Femur (tissue), 1 donor: ENCODE measurements around the gene UPK3BL2.
"Not testable (repeated sequence)": the region's sequence is repeated elsewhere in the genome, so short reads cannot be mapped to it uniquely, and the experiment has no call there.

Experiments used
- DNase-seq: peaks from one replicate; pipeline ENCODE4 v3.0.0-alpha.2; 2017

Gene UPK3BL2, protein sequence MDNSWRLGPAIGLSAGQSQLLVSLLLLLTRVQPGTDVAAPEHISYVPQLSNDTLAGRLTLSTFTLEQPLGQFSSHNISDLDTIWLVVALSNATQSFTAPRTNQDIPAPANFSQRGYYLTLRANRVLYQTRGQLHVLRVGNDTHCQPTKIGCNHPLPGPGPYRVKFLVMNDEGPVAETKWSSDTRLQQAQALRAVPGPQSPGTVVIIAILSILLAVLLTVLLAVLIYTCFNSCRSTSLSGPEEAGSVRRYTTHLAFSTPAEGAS

GRCh38 chr7:102543596-102543995 is at the start of gene UPK3BL2:
Gene UPK3BL2, minus strand, starts transcription at chr7:102543696. Its CDS starts 60 bp downstream, at chr7:102543636.
- not testable (repeated sequence) for DNase-seq

- not testable (repeated sequence) for DNase-seq
Observed at GRCh38 chr7:102592477-102593019, 49.1 kb upstream of the UPK3BL2 start.

DNA sequence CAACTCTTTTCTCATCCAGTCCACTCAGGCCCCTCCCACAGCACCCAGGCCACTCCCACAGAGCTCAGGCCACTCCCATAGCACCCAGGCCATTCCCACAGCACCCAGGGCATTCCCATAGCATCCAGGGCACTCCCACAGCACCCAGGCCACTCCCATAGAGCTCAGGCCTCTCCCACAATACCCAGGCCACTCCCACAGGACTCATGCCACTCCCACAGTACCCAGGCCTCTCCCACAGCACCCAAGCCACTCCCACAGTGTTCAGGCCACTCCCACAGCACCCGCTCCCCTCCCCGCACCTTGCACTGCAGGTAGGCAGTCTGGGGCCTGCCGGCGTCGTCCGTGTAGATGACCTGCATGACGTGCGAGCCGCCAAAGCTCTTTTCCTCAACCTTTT is 46.4 kb upstream of the UPK3BL2 start:
- not testable (repeated sequence) for DNase-seq

- DNase-seq: not testable (repeated sequence)
Observed at GRCh38 chr7:102583495-102583894, 40.0 kb upstream of the UPK3BL2 start.

DNA sequence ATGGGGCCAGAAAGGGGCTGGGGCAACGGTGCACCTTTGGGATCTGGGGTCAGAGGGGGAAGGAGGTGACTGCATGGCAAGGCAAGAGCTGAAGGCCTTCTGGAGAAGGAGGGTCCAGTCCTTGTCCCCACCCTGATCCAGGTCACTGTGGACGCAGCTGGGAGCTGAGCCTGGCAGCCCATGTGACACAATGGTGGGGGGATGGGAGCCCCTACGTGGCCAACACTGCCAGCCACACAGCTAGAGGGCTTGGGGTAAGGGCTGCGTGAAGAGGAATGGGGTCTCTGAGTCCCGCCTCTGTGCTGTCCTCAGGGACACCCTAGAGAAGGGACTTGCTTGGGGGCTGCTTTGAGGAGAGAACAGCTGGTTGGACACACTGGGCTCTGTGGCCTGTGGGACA is 38.2 kb upstream of the UPK3BL2 start:
- DNase-seq: not testable (repeated sequence)

GRCh38 chr7:102578486-102578885 is 35.0 kb upstream of the UPK3BL2 start:
- DNase-seq: not testable (repeated sequence)

DNA sequence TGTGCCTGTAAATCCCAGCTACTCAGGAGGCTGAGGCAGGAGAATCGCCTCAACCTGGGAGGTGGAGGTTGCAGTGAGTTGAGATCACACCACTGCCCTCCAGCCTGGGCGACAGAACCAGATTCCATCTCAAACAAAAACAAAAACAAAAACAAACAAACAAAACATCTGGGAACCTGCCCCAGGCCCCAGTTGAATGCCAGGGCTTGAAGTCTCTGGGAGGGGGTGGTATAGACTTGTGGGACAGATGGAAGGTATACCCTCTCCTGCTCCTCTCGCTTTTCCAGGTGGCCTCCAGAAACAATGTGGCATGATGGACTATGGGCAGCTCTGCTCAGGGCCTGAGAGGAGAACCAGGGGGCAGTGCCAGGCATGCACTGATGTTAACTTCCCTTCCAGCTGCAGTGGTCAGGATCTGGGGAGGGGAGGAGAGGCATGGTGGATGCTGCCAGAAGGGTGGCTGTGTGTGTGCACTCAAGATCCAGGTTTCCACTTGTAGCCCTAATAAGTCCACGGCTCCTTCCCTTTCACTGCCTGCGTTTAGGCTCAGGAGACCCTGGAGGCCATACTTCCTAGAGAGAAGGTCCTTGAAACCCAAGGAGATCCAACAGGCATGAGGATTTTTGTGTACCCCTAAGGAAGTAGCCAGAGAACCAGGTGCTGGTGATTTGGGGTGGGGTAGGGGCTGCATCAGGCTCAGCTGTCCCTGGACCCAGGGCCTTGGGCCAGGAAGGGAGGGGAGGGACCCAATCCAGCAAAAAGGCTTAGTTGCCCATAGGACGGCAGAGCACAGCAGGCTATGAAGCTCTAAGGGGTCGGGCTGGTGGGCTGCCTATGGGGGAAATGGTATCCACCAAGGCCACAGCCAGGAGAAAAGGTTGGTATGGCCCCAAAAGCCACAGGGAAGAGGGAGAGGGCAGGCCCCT is 34.1 kb upstream of the UPK3BL2 start:
- not testable (repeated sequence) for DNase-seq

DNA sequence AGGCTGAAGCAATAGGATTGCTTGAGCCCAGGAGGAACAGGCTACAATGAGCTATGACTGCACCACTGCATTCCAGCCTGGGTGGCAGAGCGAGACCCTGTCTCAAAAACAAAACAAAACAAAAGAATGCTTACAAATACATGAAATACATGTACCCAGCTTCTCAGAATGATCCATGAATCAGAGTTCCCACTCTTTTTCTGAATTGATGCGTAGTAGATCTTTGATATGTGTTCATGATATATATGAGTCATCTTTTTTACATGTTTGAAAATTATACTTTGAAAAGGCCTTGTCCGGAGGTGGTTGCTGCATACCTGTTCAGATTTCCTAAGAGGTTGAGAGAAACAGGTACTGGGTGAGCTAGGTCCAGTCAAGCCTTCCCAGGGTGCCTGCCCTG is 32.9 kb upstream of the UPK3BL2 start:
- not testable (repeated sequence) for DNase-seq

DNA sequence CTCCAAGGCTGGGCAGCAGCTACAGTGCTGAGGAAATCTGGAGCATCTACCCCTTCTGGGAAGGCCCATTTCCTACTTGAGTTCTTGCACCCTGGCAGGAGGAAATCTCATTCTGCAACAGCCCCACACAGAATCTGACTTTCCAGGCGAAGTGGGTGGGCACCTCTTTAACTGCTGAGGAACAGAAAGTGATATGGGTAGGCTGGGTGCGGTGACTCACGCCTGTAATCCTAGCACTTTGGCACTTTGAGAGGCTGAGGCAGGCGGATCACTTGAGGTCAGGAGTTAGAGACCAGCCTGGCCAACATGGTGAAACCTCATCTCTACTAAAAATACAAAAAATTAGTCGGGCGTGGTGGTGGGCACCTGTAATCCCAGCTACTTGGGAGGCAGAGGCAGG is 31.1 kb upstream of the UPK3BL2 start:
- not testable (repeated sequence) for DNase-seq

- DNase-seq: not testable (repeated sequence)
Observed at GRCh38 chr7:102572261-102573239, 29.1 kb upstream of the UPK3BL2 start, which contains the start of gene POLR2J3. Gene POLR2J3, minus strand, starts transcription at chr7:102572583. Its CDS starts 62 bp downstream, at chr7:102572521.

DNA sequence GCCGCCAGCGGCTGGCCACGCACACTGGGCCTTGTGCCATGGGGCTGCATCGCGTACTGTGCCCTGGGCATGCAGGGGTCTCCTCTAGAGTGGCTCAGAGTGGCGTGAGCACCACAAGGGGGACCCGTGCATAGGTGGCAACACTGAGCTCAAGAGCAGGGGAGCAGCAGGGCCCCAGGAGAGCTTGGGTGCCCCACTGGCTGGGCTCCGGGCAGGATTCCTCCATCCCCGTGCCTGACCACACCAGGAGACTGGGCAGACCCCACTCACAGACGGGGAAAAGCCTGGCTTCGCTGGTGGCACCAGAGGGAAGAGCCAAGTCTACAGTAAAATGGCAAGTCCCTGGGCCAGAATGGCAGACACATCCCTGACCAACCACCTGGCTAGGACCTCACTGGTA is 25.1 kb upstream of the UPK3BL2 start:
- DNase-seq: not testable (repeated sequence)

DNA sequence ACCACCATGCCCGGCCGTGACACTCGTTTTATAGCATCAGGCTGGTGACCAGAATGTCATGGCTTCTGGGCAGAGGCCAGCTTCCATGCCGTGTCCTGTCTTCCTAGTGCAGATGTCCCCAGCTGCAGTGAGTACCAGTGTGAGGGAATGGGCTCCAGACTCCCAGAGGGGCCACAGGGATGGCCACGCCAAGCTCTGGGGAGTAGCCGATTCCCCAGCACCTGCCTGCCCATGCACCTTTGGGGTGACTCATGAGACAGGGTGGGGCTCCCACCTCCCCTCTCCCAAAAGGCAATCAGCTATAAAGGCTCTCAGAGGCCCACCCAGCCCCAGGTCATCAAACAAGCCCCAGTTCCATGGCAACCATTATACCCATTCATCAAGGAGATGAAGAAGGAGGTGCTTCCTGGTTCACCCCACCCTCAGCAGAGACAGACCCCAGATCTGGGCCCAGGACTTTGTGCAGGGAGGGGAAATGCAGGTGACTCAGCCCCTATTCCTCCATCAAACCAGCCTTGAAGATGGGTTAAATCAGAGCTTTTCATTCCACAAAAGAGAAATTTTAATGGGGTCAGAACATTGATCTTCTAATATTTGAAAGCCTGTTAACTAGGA is 7.4 kb upstream of the UPK3BL2 start, which contains the start of gene SPDYE2:
SPDYE2 (plus strand) TSS at position 419 of the 615 bp plus-strand sequence. CDS start 2,030 bp downstream, outside the sequence.
- DNase-seq: not testable (repeated sequence)

DNA sequence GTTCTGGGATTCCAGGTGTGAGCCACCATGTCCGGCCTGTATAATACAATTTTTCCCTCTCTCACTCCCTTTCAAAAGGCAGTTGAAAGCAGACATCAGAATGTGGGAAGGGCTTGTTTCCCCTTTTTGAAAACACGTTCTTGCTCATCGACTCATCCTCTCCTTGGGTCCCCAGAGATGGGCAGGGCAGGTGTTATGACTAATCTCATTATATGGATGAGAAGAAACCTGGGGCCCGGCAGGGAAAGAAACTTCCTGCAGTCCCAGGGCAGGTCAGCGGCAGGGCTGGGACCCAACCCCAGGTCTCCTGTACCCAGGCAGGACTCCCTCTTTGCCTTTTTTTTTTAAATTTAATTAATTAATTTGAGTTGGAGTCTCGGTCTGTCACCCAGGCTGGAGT is 2.9 kb upstream of the UPK3BL2 start:
- DNase-seq: not testable (repeated sequence)

DNA sequence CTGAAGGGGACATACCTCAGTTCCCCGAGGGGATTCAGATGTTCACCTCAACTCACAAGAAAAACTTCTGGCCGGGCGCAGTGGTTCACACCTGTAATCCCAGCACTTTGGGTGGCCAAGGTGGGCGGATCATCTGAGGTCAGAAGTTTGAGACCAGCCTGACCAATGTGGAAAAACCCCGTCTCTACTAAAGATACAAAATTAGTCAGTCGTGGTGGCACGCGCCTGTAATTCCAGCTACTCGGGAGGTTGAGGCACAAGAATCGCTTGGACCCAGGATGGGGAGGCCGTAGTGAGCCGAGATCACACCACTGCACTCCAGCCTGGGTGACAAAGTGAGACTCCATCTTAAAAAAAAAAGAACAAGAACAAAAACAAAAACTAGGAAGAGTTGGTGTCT is 1.8 kb upstream of the UPK3BL2 start:
- not testable (repeated sequence) for DNase-seq

GRCh38 chr7:102544372-102544771 is 876 bp upstream of the UPK3BL2 start:
- DNase-seq: not testable (repeated sequence)

DNA sequence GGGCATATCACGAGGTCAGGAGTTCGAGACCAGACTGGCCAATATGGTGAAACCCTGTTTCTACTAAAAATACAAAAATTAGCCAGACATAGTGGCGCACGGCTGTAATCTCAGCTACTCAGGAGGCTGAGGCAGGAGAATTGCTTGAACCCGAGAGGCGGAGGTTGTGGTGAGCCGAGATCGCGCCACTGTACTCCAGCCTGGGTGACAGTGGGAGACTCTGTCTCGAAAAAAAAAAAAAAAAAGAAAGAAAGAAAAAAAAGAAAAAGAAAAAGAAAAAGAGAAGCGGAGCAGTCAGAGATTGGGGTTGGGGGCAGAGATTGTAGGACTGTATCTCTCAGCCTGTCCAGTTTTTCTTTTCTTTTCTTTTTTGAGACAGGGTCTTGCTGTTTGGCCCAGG is 725 bp downstream of the UPK3BL2 start:
- DNase-seq: not testable (repeated sequence)

GRCh38 chr7:102542083-102542482 is 1.4 kb downstream of the UPK3BL2 start:
- not testable (repeated sequence) for DNase-seq

GRCh38 chr7:102540604-102541003 is 2.9 kb downstream of the UPK3BL2 start:
- DNase-seq: not testable (repeated sequence)

DNA sequence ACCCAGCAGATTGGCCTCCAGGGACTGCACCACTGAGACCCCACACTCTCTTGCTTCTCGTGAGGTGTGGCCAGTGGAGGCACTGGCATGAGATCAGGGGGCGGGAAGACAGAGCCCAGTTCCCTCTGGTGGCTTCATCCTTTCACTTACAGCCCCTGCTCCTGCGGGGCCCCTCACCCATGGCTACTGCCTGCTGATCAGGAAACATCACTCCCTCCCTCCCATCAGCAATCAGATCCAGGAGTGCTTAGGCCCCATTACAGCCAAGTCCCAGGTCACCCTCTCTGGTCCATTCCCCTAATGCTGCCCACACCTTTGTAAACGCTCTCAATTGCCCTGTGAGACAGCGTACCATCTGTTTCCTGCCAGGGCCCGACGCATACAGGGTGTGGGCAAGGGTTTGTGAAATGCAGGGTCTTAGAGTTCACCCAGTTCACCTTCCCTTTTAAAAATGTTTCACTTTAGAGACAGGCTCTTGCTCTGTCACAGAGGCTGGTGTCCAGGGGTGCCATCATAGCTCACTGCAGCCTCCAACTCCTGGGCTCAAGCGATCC is 8.4 kb downstream of the UPK3BL2 start:
- DNase-seq: not testable (repeated sequence)

DNA sequence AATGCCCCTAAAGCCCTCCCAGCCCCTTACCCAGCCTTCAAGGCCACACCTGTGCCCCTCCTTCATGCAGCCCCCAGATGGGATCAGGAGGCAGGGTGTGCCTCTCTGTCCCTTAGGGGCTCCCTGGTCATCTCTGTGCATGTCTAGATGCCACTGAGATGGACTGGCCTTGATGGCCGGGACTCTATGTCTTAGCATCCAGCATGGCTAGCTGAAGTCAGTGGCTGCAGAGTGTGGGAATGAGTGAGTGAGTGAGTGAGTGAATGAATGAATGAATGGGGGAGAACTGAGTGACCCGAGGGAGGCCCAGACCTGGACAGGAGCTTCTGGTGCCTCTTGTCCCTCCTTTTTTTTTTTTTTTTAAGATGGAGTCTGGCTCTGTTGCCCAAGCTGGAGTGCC is 11.4 kb downstream of the UPK3BL2 start:
- DNase-seq: not testable (repeated sequence)

- DNase-seq: not testable (repeated sequence)
Observed at GRCh38 chr7:102531583-102531982, 11.9 kb downstream of the UPK3BL2 start.
